Type B pancreatic cell (in vitro differentiated cells): Measurements from ENCODE around the gene PKP1. TPM values are rescaled to one million over a fixed set of nuclear protein-coding genes. Genes with fewer than 3 reads are reported as not detected.

ENCODE experiments used
- DNase-seq: peaks from one replicate; pipeline ENCODE4 v3.0.0; 2021; ENCODE audit warnings: mixed read lengths; ENCODE audit not compliant: unreplicated experiment; ENCODE audit errors: extremely low spot score
- H3K27ac Mint-ChIP-seq: 2 replicates; pipeline ENCODE4 v1.8.0; 2021; ENCODE audit warnings: mild to moderate bottlenecking, mixed read lengths
- H3K27me3 Mint-ChIP-seq: 2 replicates; pipeline ENCODE4 v1.8.0; 2021; ENCODE audit warnings: mixed read lengths
- H3K36me3 Mint-ChIP-seq: 2 replicates; pipeline ENCODE4 v1.8.0; 2021; ENCODE audit warnings: mixed read lengths
- H3K4me1 Mint-ChIP-seq: one replicate; pipeline ENCODE4 v1.8.0; 2021; ENCODE audit warnings: mixed read lengths; ENCODE audit not compliant: unreplicated experiment
- H3K4me3 Mint-ChIP-seq: 2 replicates; pipeline ENCODE4 v1.8.0; 2021; ENCODE audit warnings: mild to moderate bottlenecking, mixed read lengths
- H3K9me3 Mint-ChIP-seq: 2 replicates; pipeline ENCODE4 v1.8.0; 2021; ENCODE audit warnings: mixed read lengths
- CTCF ChIP-seq: fragments of 200-600 bp; sonication (generic); conservative IDR thresholded peaks from 2 replicates; pipeline ENCODE4 v1.5.0; 2021; ENCODE audit warnings: antibody characterized with exemption, mild to moderate bottlenecking
- total RNA-seq: library from RNA; stranded (reverse); gene quantifications from 2 replicates; pipeline ENCODE4 v1.2.1, GENCODE V29; 2021; ENCODE audit warnings: low replicate concordance

Gene PKP1
- total RNA-seq, 1 donor from 2014 or later, result 7.6 TPM

DNA sequence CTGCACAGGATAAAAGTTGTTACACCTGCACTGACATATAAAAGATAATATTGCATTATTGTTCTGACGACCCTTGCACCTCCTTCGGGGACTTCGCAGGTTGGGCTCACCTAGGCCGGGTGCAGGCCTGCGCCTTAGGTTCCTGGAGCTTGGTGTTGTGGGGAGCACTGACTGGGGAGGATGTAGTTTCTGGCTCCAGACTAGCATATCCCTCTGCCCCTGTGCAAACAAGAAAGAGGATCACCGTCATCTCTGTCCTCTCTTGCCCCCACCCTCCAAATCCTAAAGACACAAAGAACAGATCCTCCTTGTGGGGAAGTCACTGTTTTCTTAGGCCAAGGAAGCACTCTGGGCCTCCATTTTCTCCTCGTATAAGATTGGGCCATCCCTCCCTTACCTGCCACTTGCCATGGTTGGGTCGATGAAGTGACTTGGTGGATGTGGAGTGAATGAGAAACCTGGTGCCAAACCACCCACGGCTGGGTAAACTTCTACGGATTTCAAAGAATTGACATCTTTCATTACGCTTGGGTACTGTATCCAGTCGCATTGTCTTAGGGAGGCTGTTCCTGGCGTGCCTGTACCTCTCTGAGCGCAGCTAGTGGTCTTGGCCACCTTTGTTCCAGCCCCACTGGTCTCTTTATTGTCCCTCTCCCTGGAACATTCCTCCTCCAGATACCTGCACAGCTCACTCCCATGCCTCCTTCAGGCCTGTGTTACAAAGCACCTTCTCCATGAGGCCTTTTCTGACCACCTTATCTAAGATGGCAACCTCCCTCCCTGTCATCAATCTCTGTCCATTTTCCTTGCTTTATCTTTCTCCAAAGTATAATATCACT lies 34.4 kb upstream of the PKP1 start:
- peaks cover 9% of the 10 kb centered on the region for H3K27me3 Mint-ChIP-seq
- H3K4me1 Mint-ChIP-seq, result no peaks in the 10 kb centered on the region
- TF ChIP-seq CTCF, result no peak
- no peaks in the 10 kb centered on the region for H3K9me3 Mint-ChIP-seq
- no peaks in the 10 kb centered on the region for H3K36me3 Mint-ChIP-seq
- no peak for DNase-seq
- no peak overlapping the region for H3K27ac Mint-ChIP-seq
- no peak overlapping the region for H3K4me3 Mint-ChIP-seq

- Mint-ChIP-seq H3K27me3 (peaks cover 4% of the 10 kb centered on the region), H3K4me1 (no peaks in the 10 kb centered on the region), H3K27ac (no peak overlapping the region), H3K36me3 (no peaks in the 10 kb centered on the region), H3K4me3 (no peak overlapping the region), H3K9me3 (no peaks in the 10 kb centered on the region)
- no peak for TF ChIP-seq CTCF
- DNase-seq, result no peak
These were observed 32.8 kb upstream of the PKP1 start for GRCh38 chr1:201250326-201251011.

- H3K27me3 Mint-ChIP-seq, result peaks cover 4% of the 10 kb centered on the region
- no peak overlapping the region for H3K27ac Mint-ChIP-seq
- H3K4me1 Mint-ChIP-seq, result no peaks in the 10 kb centered on the region
- H3K4me3 Mint-ChIP-seq, result no peak overlapping the region
- TF ChIP-seq CTCF, result no peak
- H3K36me3 Mint-ChIP-seq, result no peaks in the 10 kb centered on the region
- DNase-seq, result no peak
- no peaks in the 10 kb centered on the region for H3K9me3 Mint-ChIP-seq
These were observed 31.9 kb upstream of the PKP1 start for GRCh38 chr1:201251411-201251810.

GRCh38 chr1:201251851-201252430 lies 31.4 kb upstream of the PKP1 start:
- H3K27me3 Mint-ChIP-seq, result peaks cover 4% of the 10 kb centered on the region
- peak; percentile 59 for DNase-seq
- no peaks in the 10 kb centered on the region for H3K4me1 Mint-ChIP-seq
- TF ChIP-seq CTCF, result no peak
- H3K27ac Mint-ChIP-seq, result no peak overlapping the region
- H3K4me3 Mint-ChIP-seq, result no peak overlapping the region
- H3K9me3 Mint-ChIP-seq, result no peaks in the 10 kb centered on the region
- H3K36me3 Mint-ChIP-seq, result no peaks in the 10 kb centered on the region

DNA sequence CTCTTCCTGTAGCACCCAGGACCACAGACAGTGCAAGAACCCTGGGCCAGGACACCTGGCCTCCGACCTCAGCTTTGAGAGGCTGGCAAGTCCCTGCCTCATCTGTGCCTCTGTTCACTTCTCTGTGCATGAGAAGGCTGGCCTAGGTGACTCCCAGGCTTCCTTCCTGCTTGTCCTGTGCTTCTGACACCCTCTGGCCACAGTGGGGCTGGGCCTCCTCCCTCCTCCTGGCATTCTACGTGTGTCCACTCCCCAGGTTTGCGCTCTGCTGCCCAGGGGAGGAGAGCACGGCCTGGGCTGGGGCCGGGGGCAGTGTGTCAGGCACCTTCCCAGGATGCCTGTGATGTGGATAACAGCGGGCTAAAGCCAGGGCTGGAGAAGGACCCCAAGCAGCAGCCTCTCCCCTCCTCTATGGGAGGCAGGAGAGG lies 30.3 kb upstream of the PKP1 start:
- H3K36me3 Mint-ChIP-seq, result no peaks in the 10 kb centered on the region
- no peak overlapping the region for H3K4me3 Mint-ChIP-seq
- H3K4me1 Mint-ChIP-seq, result no peaks in the 10 kb centered on the region
- H3K27me3 Mint-ChIP-seq, result peaks cover 4% of the 10 kb centered on the region
- DNase-seq, result peak; percentile 63
- no peak for TF ChIP-seq CTCF
- H3K9me3 Mint-ChIP-seq, result no peaks in the 10 kb centered on the region
- no peak overlapping the region for H3K27ac Mint-ChIP-seq
